ENCODE results near the gene KIF16B.
"Not testable (repeated sequence)": the region's sequence is repeated elsewhere in the genome, so short reads cannot be mapped to it uniquely, and the experiment has no call there.

Gene KIF16B

GRCh38 chr20:16293590-16293989, 279.7 kb downstream of the KIF16B start:
- no peak for DNase-seq (ENCODE audit: low spot score)

- peak; percentile 14 for DNase-seq (ENCODE audit: low spot score)
These were observed 280.9 kb downstream of the KIF16B start for GRCh38 chr20:16292226-16292880.

GRCh38 chr20:16290358-16290757, 282.9 kb downstream of the KIF16B start:
- DNase-seq (ENCODE audit: low spot score), result no peak

GRCh38 chr20:16287776-16288175, 285.5 kb downstream of the KIF16B start:
- no peak for DNase-seq (ENCODE audit: low spot score)

GRCh38 chr20:16286601-16287000, 286.6 kb downstream of the KIF16B start:
- DNase-seq (ENCODE audit: low spot score), result no peak

- no peak for DNase-seq (ENCODE audit: low spot score)
These were observed 288.7 kb downstream of the KIF16B start for GRCh38 chr20:16284385-16285100.

GRCh38 chr20:16283978-16284377, 289.3 kb downstream of the KIF16B start:
- no peak for DNase-seq (ENCODE audit: low spot score)

- DNase-seq (ENCODE audit: low spot score), result no peak
These were observed 289.9 kb downstream of the KIF16B start for GRCh38 chr20:16283307-16283706.

- no peak for DNase-seq (ENCODE audit: low spot score)
These were observed 293.0 kb downstream of the KIF16B start for GRCh38 chr20:16280219-16280618.

- no peak for DNase-seq (ENCODE audit: low spot score)
These were observed 293.9 kb downstream of the KIF16B start for GRCh38 chr20:16279320-16279719.

- DNase-seq (ENCODE audit: low spot score), result no peak
These were observed 299.3 kb downstream of the KIF16B start for GRCh38 chr20:16273812-16274555.

GRCh38 chr20:16272780-16273360, 300.4 kb downstream of the KIF16B start:
- DNase-seq (ENCODE audit: low spot score), result no peak

- no peak for DNase-seq (ENCODE audit: low spot score)
These were observed 301.8 kb downstream of the KIF16B start for GRCh38 chr20:16271450-16271849.

GRCh38 chr20:16270989-16271388, 302.3 kb downstream of the KIF16B start:
- no peak for DNase-seq (ENCODE audit: low spot score)

- no peak for DNase-seq (ENCODE audit: low spot score)
These were observed 302.8 kb downstream of the KIF16B start for GRCh38 chr20:16270314-16270931.

- no peak for DNase-seq (ENCODE audit: low spot score)
These were observed 305.7 kb downstream of the KIF16B start for GRCh38 chr20:16267526-16267925.

- DNase-seq (ENCODE audit: low spot score), result no peak
These were observed 307.9 kb downstream of the KIF16B start for GRCh38 chr20:16265334-16265733.

GRCh38 chr20:16263582-16263981, 309.7 kb downstream of the KIF16B start:
- DNase-seq (ENCODE audit: low spot score), result no peak

- DNase-seq (ENCODE audit: low spot score), result no peak
These were observed 310.7 kb downstream of the KIF16B start for GRCh38 chr20:16262594-16262993.

- no peak for DNase-seq (ENCODE audit: low spot score)
These were observed 311.4 kb downstream of the KIF16B start for GRCh38 chr20:16261733-16262273.

- DNase-seq (ENCODE audit: low spot score), result no peak
These were observed 312.3 kb downstream of the KIF16B start for GRCh38 chr20:16260911-16261310.

- DNase-seq (ENCODE audit: low spot score), result not testable (repeated sequence)
These were observed 313.1 kb downstream of the KIF16B start for GRCh38 chr20:16260133-16260532.
